ENCODE measurements around the gene HSD11B1. TPM values are rescaled to one million over a fixed set of nuclear protein-coding genes. Genes with fewer than 3 reads are reported as not detected.

The HSD11B1 gene
- total and polyA plus RNA-seq, 12 donors = 0.59 to 15.7 (median 3.0) TPM

DNA sequence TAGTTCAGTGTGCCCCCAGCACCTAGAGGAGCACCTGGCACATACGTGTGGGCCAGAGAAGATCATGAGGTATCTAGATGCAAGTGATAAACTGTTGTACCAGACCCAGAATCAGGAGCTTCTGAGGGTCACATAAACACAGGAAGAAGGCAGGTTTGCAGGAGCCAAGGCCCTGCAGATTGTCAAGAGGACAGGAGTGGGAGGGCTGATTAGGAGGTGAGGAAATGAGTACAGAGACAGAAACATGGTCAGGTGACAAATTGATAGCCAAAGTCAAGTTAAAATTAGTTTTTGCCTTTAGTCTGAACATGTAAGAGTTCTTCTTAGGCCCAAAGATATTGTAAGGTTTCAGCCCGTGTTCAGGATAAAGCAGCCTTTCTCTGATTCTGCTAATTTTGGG, 37.2 kb downstream of the HSD11B1 start:
- peak; percentile 57 to 90 (median 80) for ATAC-seq
- DNase-seq = peak in 1 of 2 donors; percentile 37

DNA sequence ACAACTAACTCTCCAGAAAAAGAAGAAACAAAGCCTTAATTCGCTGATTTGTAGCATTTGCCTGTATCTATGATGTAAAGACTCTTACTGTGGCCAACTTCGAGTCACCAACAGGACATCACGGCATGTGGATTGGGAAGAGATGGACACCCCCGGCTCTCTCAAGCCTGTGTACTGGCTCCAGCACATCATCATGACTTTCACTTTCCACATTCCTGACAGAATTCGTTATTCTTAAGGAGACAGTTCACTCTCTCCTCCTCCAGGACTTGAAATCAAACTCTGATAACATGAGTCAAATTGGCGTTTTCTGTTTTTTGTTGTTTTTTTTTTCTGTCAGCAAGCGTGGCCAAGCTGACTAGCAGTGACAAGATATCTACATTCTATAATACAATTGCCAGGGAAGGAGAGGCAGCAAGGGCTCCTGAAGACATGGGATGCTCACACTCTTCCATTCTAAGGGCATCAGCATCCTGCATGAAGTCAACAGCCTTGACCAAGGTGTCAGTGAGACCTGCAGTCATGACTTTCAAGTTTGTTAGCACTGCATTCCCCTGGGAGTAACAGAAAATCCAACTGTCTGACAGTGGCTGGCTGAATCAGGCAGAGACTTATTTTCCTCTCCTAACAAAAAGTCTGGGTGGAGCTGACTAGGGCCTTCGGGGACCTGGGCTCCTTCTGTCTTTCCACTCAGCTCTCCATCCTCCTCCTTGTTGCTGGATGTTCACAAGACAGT, 37.9 kb downstream of the HSD11B1 start:
- Histone ChIP-seq H3K27me3 (no peaks in the 10 kb centered on the region), H3K4me1 (peaks cover 5 to 49% (median 31%) of the 10 kb centered on the region in 9 donors), H3K4me3 (peak overlapping the region in 4 of 10 donors; percentile 4 to 27 (median 11)), H3K27ac (peak overlapping the region; percentile 58 to 92 (median 82)), H3K36me3 (no peaks in the 10 kb centered on the region), H3K9me3 (no peaks in the 10 kb centered on the region)
- ATAC-seq (peak in 7 of 8 donors; percentile 31 to 68 (median 54)), DNase-seq (no peak)
- TF ChIP-seq, protein P1, sequence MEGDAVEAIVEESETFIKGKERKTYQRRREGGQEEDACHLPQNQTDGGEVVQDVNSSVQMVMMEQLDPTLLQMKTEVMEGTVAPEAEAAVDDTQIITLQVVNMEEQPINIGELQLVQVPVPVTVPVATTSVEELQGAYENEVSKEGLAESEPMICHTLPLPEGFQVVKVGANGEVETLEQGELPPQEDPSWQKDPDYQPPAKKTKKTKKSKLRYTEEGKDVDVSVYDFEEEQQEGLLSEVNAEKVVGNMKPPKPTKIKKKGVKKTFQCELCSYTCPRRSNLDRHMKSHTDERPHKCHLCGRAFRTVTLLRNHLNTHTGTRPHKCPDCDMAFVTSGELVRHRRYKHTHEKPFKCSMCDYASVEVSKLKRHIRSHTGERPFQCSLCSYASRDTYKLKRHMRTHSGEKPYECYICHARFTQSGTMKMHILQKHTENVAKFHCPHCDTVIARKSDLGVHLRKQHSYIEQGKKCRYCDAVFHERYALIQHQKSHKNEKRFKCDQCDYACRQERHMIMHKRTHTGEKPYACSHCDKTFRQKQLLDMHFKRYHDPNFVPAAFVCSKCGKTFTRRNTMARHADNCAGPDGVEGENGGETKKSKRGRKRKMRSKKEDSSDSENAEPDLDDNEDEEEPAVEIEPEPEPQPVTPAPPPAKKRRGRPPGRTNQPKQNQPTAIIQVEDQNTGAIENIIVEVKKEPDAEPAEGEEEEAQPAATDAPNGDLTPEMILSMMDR (IDR thresholded peaks at IDR 0.05) = no peak
- 31 to 36% methylated on average over 8 of the region's 8 CpGs for WGBS, 2 donors
- intact Hi-C loops (cut with DNase I) = loop anchor here in 5 of 10 donors (10.0 kb wide), 4 partner anchors 48 to 168 kb away; no protein-coding TSS in a partner anchor

More for the DNA sequence above, 37.2 kb downstream of the HSD11B1 start:
- Histone ChIP-seq H3K36me3 (no peaks in the 10 kb centered on the region), H3K27ac (peak overlapping the region; percentile 58 to 92 (median 82)), H3K4me3 (peak overlapping the region in 2 of 10 donors; percentile 18 to 27), H3K9me3 (no peaks in the 10 kb centered on the region), H3K27me3 (no peaks in the 10 kb centered on the region), H3K4me1 (peaks cover 5 to 45% (median 26%) of the 10 kb centered on the region in 9 donors)
- TF ChIP-seq, protein P1 (IDR thresholded peaks at IDR 0.05) = no peak
- intact Hi-C loops (cut with DNase I) = loop anchor here in 5 of 10 donors (10.0 kb wide), 4 partner anchors 47 to 167 kb away; no protein-coding TSS in a partner anchor
- 27 to 49% methylated on average over 2 of the region's 2 CpGs for WGBS, 2 donors

- peak in 1 of 2 donors; percentile 37 for DNase-seq
- intact Hi-C loops (cut with DNase I) = loop anchor here in 5 of 10 donors (10.0 kb wide), 4 partner anchors 48 to 168 kb away; no protein-coding TSS in a partner anchor
- Histone ChIP-seq H3K27ac (peak overlapping the region in 9 of 10 donors; percentile 71 to 92 (median 83)), H3K9me3 (no peaks in the 10 kb centered on the region), H3K4me1 (peaks cover 5 to 55% (median 34%) of the 10 kb centered on the region in 9 donors), H3K36me3 (no peaks in the 10 kb centered on the region), H3K4me3 (no peak overlapping the region), H3K27me3 (no peaks in the 10 kb centered on the region)
- TF ChIP-seq, protein P1 (IDR thresholded peaks at IDR 0.05) = no peak
- WGBS, 2 donors = 42 to 45% methylated on average over 2 of the region's 2 CpGs
- ATAC-seq = peak in 3 of 8 donors; percentile 2 to 34 (median 4)
These were observed 38.5 kb downstream of the HSD11B1 start for GRCh38 chr1:209743145-209743482.

DNA sequence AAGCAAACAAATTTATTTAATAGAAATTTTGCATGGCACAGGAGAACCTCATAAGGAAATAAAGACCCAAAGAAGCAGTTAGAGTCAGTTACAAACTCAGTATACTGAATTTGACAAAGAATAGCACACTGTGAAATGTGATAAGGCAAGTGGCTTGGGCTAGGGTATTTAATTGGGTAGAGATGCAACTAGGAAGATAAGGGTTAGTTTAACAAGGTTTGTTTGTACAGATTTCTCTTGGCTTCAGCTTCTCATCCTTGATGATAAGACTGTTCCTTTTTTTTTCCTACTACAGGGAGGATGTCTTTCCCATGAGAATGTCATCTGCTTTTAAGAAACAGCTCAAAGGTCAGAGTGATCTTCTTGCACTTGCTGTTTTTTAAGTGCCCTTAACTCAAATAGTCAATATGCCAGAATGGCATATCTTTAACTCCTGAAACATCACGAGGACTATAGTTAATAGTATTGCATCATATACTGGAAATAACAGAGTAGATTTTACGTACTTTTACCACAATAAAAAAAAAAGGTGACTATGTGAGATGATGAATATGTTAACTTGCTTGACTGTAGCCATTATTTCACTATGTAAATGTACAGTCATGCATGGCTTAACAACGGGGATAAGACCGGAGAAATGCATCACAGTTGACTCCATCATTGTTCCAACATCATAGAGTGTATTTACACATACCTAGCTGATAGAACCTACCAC, 42.0 kb downstream of the HSD11B1 start:
- TF ChIP-seq, protein P1 (IDR thresholded peaks at IDR 0.05) = no peak
- H3K9me3 ChIP-seq = no peaks in the 10 kb centered on the region
- WGBS, 2 donors = 62 to 64% methylated on average over 4 of the region's 4 CpGs
- DNase-seq (no peak), ATAC-seq (no peak)
- peaks cover 5 to 51% (median 41%) of the 10 kb centered on the region in 9 donors for H3K4me1 ChIP-seq
- H3K27me3 ChIP-seq = no peaks in the 10 kb centered on the region
- peak overlapping the region in 5 of 10 donors; percentile 3 to 53 (median 27) for H3K27ac ChIP-seq
- intact Hi-C loops (cut with DNase I) = loop anchor here (2.0 to 10.0 kb wide), 15 partner anchors 39 to 172 kb away; no protein-coding TSS in a partner anchor
- H3K4me3 ChIP-seq = no peak overlapping the region
- no peaks in the 10 kb centered on the region for H3K36me3 ChIP-seq
